NT2/D1 (cell line): ENCODE results near the gene CCND3.

Experiments used
- DNase-seq: peaks from one replicate; pipeline ENCODE4 v3.0.0-alpha.2; 2011; ENCODE audit warnings: low read depth, low spot score
- H3K27me3 ChIP-seq: 2 replicates; pipeline ENCODE4 v1.6.0; 2011; ENCODE audit warnings: mild to moderate bottlenecking; ENCODE audit not compliant: insufficient read length, insufficient read depth
- H3K36me3 ChIP-seq: 2 replicates; pipeline ENCODE4 v1.6.1; 2011; ENCODE audit warnings: mild to moderate bottlenecking, low read length, mixed read lengths; ENCODE audit not compliant: insufficient read depth, insufficient read length
- H3K4me1 ChIP-seq: 2 replicates; pipeline ENCODE4 v1.5.1; 2011; ENCODE audit not compliant: insufficient read depth, insufficient read length
- H3K4me3 ChIP-seq: 2 replicates; pipeline ENCODE4 v1.5.1; 2011; ENCODE audit warnings: low read depth; ENCODE audit not compliant: insufficient read length
- H3K9ac ChIP-seq: 2 replicates; pipeline ENCODE4 v1.6.0; 2011; ENCODE audit warnings: low read depth; ENCODE audit not compliant: insufficient read length
- H3K9me3 ChIP-seq: 2 replicates; pipeline ENCODE4 v1.5.1; 2011; ENCODE audit warnings: mild to moderate bottlenecking, low read length; ENCODE audit not compliant: insufficient read depth
- SUZ12 ChIP-seq: IDR thresholded peaks from 2 replicates; pipeline ENCODE4 v1.6.1; 2011; ENCODE audit not compliant: insufficient read length, insufficient read depth; ENCODE audit errors: extremely low read depth
- YY1 ChIP-seq: IDR thresholded peaks from 2 replicates; pipeline ENCODE4 v1.6.1; 2011; ENCODE audit not compliant: insufficient read length, insufficient read depth
- ZNF274 ChIP-seq: IDR thresholded peaks from 2 replicates; pipeline ENCODE4 v1.6.1; 2011; ENCODE audit warnings: mild to moderate bottlenecking, low read depth, low read length

CCND3 gene

DNA sequence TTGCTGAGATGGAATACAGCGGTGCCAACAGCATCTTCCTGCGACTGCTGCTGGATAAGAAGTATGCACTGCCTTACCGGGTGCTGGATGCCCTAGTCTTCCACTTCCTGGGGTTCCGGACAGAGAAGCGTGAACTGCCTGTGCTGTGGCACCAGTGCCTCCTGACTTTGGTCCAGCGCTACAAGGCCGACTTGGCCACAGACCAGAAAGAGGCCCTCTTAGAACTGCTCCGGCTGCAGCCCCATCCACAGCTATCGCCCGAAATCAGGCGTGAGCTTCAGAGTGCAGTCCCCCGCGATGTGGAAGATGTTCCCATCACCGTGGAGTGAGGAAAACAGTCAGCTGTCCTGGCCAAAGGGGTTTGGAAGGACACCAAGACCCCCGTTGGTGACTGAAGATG is 9.2 kb downstream of the CCND3 start:
- Histone ChIP-seq H3K9ac (no peak overlapping the region), H3K4me1 (peaks cover 11% of the 10 kb centered on the region), H3K4me3 (no peak overlapping the region), H3K9me3 (no peaks in the 10 kb centered on the region), H3K36me3 (peaks cover 95% of the 10 kb centered on the region), H3K27me3 (no peaks in the 10 kb centered on the region)
- TF ChIP-seq ZNF274 (no peak), YY1 (no peak), SUZ12 (no peak)
- DNase-seq = no peak

DNA sequence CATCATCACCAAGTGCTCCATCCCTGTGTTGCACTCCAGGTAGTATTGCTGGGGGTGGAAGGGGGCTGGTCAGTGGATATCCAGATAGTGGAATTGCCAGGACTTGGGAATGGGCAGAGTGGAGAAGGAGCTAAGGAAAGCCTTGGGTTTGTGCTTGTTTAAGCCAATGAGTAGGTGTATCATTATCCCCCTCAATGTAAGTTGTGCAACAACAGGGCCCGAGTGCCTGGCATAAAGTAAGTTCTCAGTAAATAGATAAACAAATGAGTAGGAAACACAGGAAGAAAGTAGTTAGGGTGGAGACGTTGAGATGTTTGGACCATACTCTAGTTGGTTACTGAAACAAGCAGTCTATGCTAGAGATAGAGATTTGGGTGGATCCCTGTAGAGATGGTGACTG is 9.8 kb downstream of the CCND3 start:
- H3K36me3 ChIP-seq = peaks cover 95% of the 10 kb centered on the region

DNA sequence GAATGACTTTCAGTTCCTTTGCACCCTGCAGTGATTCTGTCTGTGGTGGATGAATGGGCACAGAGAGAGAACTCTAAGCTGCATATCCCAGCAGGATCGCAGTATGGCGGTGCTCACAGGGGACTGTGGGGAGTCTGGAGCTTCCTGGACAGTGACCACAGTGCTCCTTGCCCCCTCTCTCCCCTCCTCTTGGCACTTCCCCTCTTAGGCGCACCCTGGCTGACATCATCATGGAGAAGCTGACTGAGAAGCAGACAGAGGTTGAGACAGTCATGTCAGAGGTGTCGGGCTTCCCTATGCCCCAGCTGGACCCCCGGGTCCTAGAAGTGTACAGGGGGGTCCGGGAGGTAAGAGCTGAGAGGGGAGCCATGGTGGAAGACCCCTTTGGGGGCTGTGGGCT is 11.7 kb downstream of the CCND3 start:
- Histone ChIP-seq H3K9me3 (no peaks in the 10 kb centered on the region), H3K9ac (no peak overlapping the region), H3K36me3 (peaks cover 85% of the 10 kb centered on the region), H3K4me3 (no peak overlapping the region), H3K4me1 (peaks cover 2% of the 10 kb centered on the region), H3K27me3 (no peaks in the 10 kb centered on the region)
- no peak for DNase-seq
- no peak for TF ChIP-seq YY1
- no peak for TF ChIP-seq SUZ12
- no peak for TF ChIP-seq ZNF274

More for the DNA sequence above, 9.8 kb downstream of the CCND3 start:
- Histone ChIP-seq H3K4me1 (peaks cover 11% of the 10 kb centered on the region), H3K27me3 (no peaks in the 10 kb centered on the region), H3K9me3 (no peaks in the 10 kb centered on the region), H3K9ac (no peak overlapping the region), H3K4me3 (no peak overlapping the region)
- DNase-seq = no peak
- TF ChIP-seq SUZ12 (no peak), ZNF274 (no peak), YY1 (no peak)

DNA sequence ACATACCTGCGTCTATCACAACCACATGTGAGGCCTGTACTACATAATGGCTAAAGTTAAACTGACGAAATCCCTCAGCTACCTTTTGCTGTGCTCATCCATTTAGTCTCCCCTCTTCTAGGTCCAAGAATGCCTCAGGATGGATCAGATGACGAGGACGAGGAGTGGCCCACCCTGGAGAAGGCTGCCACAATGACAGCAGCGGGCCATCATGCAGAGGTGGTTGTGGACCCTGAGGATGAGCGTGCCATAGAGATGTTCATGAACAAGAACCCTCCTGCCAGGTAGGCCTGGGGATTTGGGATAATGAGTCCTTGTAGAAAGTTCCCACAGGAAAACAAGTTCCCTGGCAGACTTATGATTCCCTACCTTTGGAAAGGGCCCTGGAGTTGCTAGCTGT is 14.4 kb downstream of the CCND3 start:
- TF ChIP-seq SUZ12 (no peak), ZNF274 (no peak), YY1 (no peak)
- no peaks in the 10 kb centered on the region for H3K9me3 ChIP-seq
- no peak overlapping the region for H3K9ac ChIP-seq
- H3K36me3 ChIP-seq = peaks cover 86% of the 10 kb centered on the region
- H3K4me3 ChIP-seq = no peak overlapping the region
- H3K27me3 ChIP-seq = no peaks in the 10 kb centered on the region
- DNase-seq = no peak
- H3K4me1 ChIP-seq = peaks cover 3% of the 10 kb centered on the region

DNA sequence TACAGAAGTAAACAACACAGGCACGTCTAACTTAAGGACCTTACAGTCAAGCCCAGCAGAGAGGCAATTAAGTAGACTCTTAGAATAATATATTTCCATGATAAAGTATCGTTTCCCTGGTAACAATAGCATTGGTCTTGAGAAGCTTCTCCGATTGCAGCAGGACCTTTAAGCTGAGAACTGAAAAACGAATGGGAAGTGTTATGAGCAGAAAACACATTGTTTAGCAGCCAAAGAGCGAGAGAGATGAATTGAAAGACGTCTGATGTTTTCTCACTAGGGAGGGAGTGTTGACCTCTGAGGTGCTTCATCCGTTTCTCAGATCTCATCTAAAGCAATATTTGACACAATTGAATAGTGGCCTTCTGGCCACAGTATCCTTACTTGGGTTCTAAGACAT is 19.5 kb downstream of the CCND3 start:
- TF ChIP-seq ZNF274 = no peak
- no peak for TF ChIP-seq YY1
- TF ChIP-seq SUZ12 = no peak
- no peaks in the 10 kb centered on the region for H3K27me3 ChIP-seq
- H3K4me3 ChIP-seq = peak overlapping the region; percentile 96
- peaks cover 3% of the 10 kb centered on the region for H3K4me1 ChIP-seq
- no peak for DNase-seq
- H3K36me3 ChIP-seq = peaks cover 40% of the 10 kb centered on the region
- H3K9me3 ChIP-seq = no peaks in the 10 kb centered on the region
- H3K9ac ChIP-seq = peak overlapping the region; percentile 95

DNA sequence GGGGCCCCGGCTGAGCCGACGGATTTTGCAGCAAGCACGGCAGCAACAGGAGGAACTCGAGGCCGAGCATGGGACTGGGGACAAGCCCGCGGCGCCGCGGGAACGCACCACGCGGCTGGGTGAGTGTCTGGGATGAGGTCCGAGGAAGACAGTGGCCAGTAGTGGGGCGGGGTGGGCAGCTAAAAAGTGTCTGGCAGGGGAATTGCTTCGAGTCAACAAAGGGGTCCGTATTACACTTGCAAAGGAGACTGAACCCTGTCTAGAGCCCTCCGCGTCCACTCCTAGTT is 20.0 kb downstream of the CCND3 start:
- Histone ChIP-seq H3K36me3 (peaks cover 38% of the 10 kb centered on the region), H3K4me1 (peaks cover 3% of the 10 kb centered on the region), H3K9ac (peak overlapping the region; percentile 95), H3K27me3 (no peaks in the 10 kb centered on the region), H3K4me3 (peak overlapping the region; percentile 96), H3K9me3 (no peaks in the 10 kb centered on the region)
- DNase-seq = no peak
- TF ChIP-seq YY1 (no peak), ZNF274 (no peak), SUZ12 (no peak)

DNA sequence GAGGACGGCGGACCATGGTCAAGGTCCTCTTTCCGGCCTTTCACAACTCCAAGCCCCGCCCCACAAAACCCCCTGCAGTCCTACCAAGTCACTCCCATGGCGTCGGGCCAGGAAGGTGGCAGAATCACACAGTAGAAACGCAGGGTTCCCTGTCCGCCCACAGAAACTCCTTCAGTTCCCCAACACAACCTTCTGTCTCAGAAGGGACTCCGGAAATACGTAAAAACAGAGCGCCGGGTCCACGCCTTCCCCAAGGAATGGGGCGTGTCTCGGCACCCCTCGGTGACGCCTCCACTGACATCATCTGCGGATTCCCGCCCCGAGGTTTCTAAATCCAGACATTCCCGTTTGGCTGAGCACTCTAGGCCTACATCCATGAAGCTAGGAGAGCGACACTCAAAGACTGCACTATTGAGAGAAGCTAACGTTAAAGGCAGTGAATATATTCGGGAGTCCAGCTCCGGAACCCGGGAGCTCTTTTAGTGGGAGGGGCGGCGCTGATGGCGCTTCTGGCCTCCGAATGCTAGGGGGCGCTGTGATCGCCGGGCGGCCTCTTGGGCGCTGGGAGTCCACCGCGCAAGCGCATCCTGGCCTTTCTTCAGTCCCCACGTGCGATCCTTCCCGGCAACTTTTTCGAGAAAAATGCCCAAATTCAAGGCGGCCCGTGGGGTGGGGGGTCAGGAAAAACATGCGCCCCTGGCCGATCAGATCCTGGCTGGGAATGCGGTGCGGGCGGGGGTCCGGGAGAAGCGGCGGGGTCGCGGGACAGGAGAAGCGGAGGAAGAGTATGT is 20.5 kb downstream of the CCND3 start, which contains the start of the genes BYSL and MED20:
BYSL (plus strand) TSS at position 579 of the 791 bp plus-strand sequence; CDS start at position 643, 64 bp downstream.
MED20 (minus strand) TSS at position 219 of the 791 bp plus-strand sequence; CDS start at position 98, 121 bp downstream.
- peaks cover 42% of the 10 kb centered on the region for H3K36me3 ChIP-seq
- H3K9ac ChIP-seq = peak within 1 kb of the TSS; percentile 95
- peak within 1 kb of the TSS; percentile 96 for H3K4me3 ChIP-seq
- DNase-seq = peak; percentile 83
- no peaks in the 10 kb centered on the region for H3K9me3 ChIP-seq
- TF ChIP-seq SUZ12 = no peak
- no peak for TF ChIP-seq ZNF274
- TF ChIP-seq YY1 = no peak
- H3K4me1 ChIP-seq = peaks cover 3% of the 10 kb centered on the region
- no peaks in the 10 kb centered on the region for H3K27me3 ChIP-seq
